Measurements from ENCODE around the gene TBL1XR1.
A peak's percentile ranks its signal among the peaks of the same experiment; 100 is the strongest.

Gene TBL1XR1

GRCh38 chr3:177197041-177197726, at the start of gene TBL1XR1:
TSS of gene TBL1XR1 (minus strand) at chr3:177197482. CDS start at chr3:177064977, 132,505 bp downstream.
- peak; percentile 77 to 96 for DNase-seq

- DNase-seq: no peak
These were observed 48.0 kb upstream of the TBL1XR1 start for GRCh38 chr3:177245250-177245649.

GRCh38 chr3:177244606-177245005, 47.3 kb upstream of the TBL1XR1 start:
- no peak for DNase-seq

- no peak for DNase-seq
These were observed 41.5 kb upstream of the TBL1XR1 start for GRCh38 chr3:177238686-177239216.

GRCh38 chr3:177237206-177237605, 39.9 kb upstream of the TBL1XR1 start:
- DNase-seq: peak in 1 of 2 experiments; percentile 24

GRCh38 chr3:177236704-177237103, 39.4 kb upstream of the TBL1XR1 start:
- no peak for DNase-seq

- DNase-seq: no peak
These were observed 36.8 kb upstream of the TBL1XR1 start for GRCh38 chr3:177234121-177234520.

GRCh38 chr3:177231242-177231641, 34.0 kb upstream of the TBL1XR1 start:
- DNase-seq: no peak

GRCh38 chr3:177230641-177231040, 33.4 kb upstream of the TBL1XR1 start:
- DNase-seq: no peak

- DNase-seq: no peak
These were observed 32.5 kb upstream of the TBL1XR1 start for GRCh38 chr3:177229791-177230190.

- no peak for DNase-seq
These were observed 31.4 kb upstream of the TBL1XR1 start for GRCh38 chr3:177228601-177229190.

GRCh38 chr3:177224414-177224813, 27.1 kb upstream of the TBL1XR1 start:
- DNase-seq: no peak

- no peak for DNase-seq
These were observed 24.5 kb upstream of the TBL1XR1 start for GRCh38 chr3:177221744-177222143.

GRCh38 chr3:177220136-177220974, 23.1 kb upstream of the TBL1XR1 start:
- DNase-seq: no peak

- no peak for DNase-seq
These were observed 16.7 kb upstream of the TBL1XR1 start for GRCh38 chr3:177213801-177214535.

GRCh38 chr3:177212756-177213155, 15.5 kb upstream of the TBL1XR1 start:
- no peak for DNase-seq

- no peak for DNase-seq
These were observed 15.0 kb upstream of the TBL1XR1 start for GRCh38 chr3:177212278-177212610.

GRCh38 chr3:177211503-177212277, 14.4 kb upstream of the TBL1XR1 start:
- DNase-seq: peak in 1 of 2 experiments; percentile 53

- DNase-seq: no peak
These were observed 13.6 kb upstream of the TBL1XR1 start for GRCh38 chr3:177210744-177211502.

- no peak for DNase-seq
These were observed 12.2 kb upstream of the TBL1XR1 start for GRCh38 chr3:177209509-177209908.

GRCh38 chr3:177208781-177209180, 11.5 kb upstream of the TBL1XR1 start:
- DNase-seq: no peak

All from NCI-H446 (cell line).